ENCODE measurements around the gene FRAS1. TPM values are rescaled to one million over a fixed set of nuclear protein-coding genes. Genes with fewer than 3 reads are reported as not detected.
"Not testable (repeated sequence)": the region's sequence is repeated elsewhere in the genome, so short reads cannot be mapped to it uniquely, and the experiment has no call there.

FRAS1 gene
- total RNA-seq, 1 donor from 2014 or later: 163 TPM

- DNase-seq (ENCODE audit: low spot score, unreplicated experiment): no peak
- Mint-ChIP-seq H3K27me3 (no peaks in the 10 kb centered on the region), H3K4me3 (ENCODE audit: low read depth) (no peak overlapping the region), H3K9me3 (ENCODE audit: low read depth) (peaks cover 5% of the 10 kb centered on the region), H3K36me3 (ENCODE audit: insufficient read depth) (peaks cover 69% of the 10 kb centered on the region), H3K4me1 (ENCODE audit: low read depth) (peaks cover 1% of the 10 kb centered on the region), H3K27ac (peak overlapping the region; percentile 49)
- no peak for TF ChIP-seq CTCF (IDR thresholded peaks at IDR 0.05; ENCODE audit: unreplicated experiment)
Observed at GRCh38 chr4:78268597-78268996, 211.5 kb downstream of the FRAS1 start.

DNA sequence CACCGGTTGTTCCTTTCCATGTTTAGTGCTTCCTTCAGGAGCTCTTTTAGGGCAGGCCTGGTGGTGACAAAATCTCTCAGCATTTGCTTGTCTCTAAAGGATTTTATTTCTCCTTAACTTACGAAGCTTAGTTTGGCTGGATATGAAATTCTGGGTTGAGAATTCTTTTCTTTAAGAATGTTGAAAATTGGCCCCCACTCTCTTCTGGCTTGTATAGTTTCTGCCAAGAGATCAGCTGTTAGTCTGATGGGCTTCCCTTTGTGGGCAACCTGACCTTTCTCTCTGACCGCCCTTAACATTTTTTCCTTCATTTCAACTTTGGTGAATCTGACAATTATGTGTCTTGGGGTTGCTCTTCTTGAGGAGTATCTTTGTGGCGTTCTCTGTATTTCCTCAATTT, 218.3 kb downstream of the FRAS1 start:
- not testable (repeated sequence) for DNase-seq (ENCODE audit: low spot score, unreplicated experiment); H3K27me3 Mint-ChIP-seq; H3K27ac Mint-ChIP-seq; H3K4me3 Mint-ChIP-seq (ENCODE audit: low read depth); H3K4me1 Mint-ChIP-seq (ENCODE audit: low read depth)
- H3K36me3 Mint-ChIP-seq (ENCODE audit: insufficient read depth): peaks cover 79% of the 10 kb centered on the region
- H3K9me3 Mint-ChIP-seq (ENCODE audit: low read depth): peaks cover 27% of the 10 kb centered on the region

- H3K9me3 Mint-ChIP-seq (ENCODE audit: low read depth): no peaks in the 10 kb centered on the region
- no peak for TF ChIP-seq CTCF (IDR thresholded peaks at IDR 0.05; ENCODE audit: unreplicated experiment)
- no peak for DNase-seq (ENCODE audit: low spot score, unreplicated experiment)
- H3K36me3 Mint-ChIP-seq (ENCODE audit: insufficient read depth): peaks cover 51% of the 10 kb centered on the region
- H3K4me3 Mint-ChIP-seq (ENCODE audit: low read depth): no peak overlapping the region
- H3K27me3 Mint-ChIP-seq: no peaks in the 10 kb centered on the region
- H3K27ac Mint-ChIP-seq: no peak overlapping the region
- peaks cover 8% of the 10 kb centered on the region for H3K4me1 Mint-ChIP-seq (ENCODE audit: low read depth)
Observed at GRCh38 chr4:78286281-78286680, 229.2 kb downstream of the FRAS1 start.

GRCh38 chr4:78288327-78288726, 231.2 kb downstream of the FRAS1 start:
- Mint-ChIP-seq H3K4me3 (ENCODE audit: low read depth) (no peak overlapping the region), H3K4me1 (ENCODE audit: low read depth) (peaks cover 3% of the 10 kb centered on the region), H3K27me3 (no peaks in the 10 kb centered on the region), H3K9me3 (ENCODE audit: low read depth) (no peaks in the 10 kb centered on the region), H3K36me3 (ENCODE audit: insufficient read depth) (peaks cover 45% of the 10 kb centered on the region), H3K27ac (no peak overlapping the region)
- no peak for TF ChIP-seq CTCF (IDR thresholded peaks at IDR 0.05; ENCODE audit: unreplicated experiment)
- DNase-seq (ENCODE audit: low spot score, unreplicated experiment): no peak

DNA sequence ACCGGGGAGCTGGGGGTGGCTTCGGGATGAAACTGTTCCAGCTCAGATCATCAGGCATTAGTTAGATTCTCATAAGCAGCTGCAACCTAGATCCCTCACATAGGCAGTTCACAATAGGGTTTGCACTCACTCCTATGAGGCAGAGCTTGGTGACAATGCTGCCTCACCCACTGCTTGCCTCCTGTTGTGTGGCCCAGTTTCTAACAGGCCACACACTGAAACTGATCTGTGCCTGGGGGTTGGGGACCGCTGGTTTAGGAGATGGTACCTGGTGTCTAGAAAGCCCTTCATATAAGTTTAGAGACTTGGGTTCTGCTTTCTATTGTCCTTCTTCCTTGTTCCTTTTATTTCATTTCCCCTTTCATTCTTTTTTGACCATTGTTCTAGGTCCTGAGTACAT, 234.2 kb downstream of the FRAS1 start:
- Mint-ChIP-seq H3K9me3 (ENCODE audit: low read depth) (no peaks in the 10 kb centered on the region), H3K4me3 (ENCODE audit: low read depth) (no peak overlapping the region), H3K4me1 (ENCODE audit: low read depth) (peaks cover 8% of the 10 kb centered on the region), H3K27me3 (no peaks in the 10 kb centered on the region), H3K27ac (no peak overlapping the region), H3K36me3 (ENCODE audit: insufficient read depth) (peaks cover 33% of the 10 kb centered on the region)
- no peak for DNase-seq (ENCODE audit: low spot score, unreplicated experiment)
- TF ChIP-seq CTCF (IDR thresholded peaks at IDR 0.05; ENCODE audit: unreplicated experiment): no peak

GRCh38 chr4:78292341-78292740, 235.2 kb downstream of the FRAS1 start:
- no peak for DNase-seq (ENCODE audit: low spot score, unreplicated experiment)
- Mint-ChIP-seq H3K4me3 (ENCODE audit: low read depth) (no peak overlapping the region), H3K27me3 (no peaks in the 10 kb centered on the region), H3K9me3 (ENCODE audit: low read depth) (no peaks in the 10 kb centered on the region), H3K4me1 (ENCODE audit: low read depth) (peaks cover 8% of the 10 kb centered on the region), H3K27ac (no peak overlapping the region), H3K36me3 (ENCODE audit: insufficient read depth) (peaks cover 28% of the 10 kb centered on the region)
- no peak for TF ChIP-seq CTCF (IDR thresholded peaks at IDR 0.05; ENCODE audit: unreplicated experiment)

All from progenitor cell of endocrine pancreas (in vitro differentiated cells).